GM19240 (cell line): Measurements from ENCODE around the gene GNG13.
"Not testable (repeated sequence)": the region's sequence is repeated elsewhere in the genome, so short reads cannot be mapped to it uniquely, and the experiment has no call there.

ENCODE experiments used
- DNase-seq: peaks from one replicate; pipeline ENCODE4 v3.0.0; 2011; ENCODE audit warnings: low spot score; ENCODE audit not compliant: insufficient read length

Gene GNG13

GRCh38 chr16:799948-800833 is at the start of gene GNG13:
TSS of gene GNG13 (minus strand) at chr16:800734. CDS start at chr16:799077, 1,657 bp downstream.
- DNase-seq = no peak

- DNase-seq = no peak
Measured at GRCh38 chr16:848510-849253, 48.1 kb upstream of the GNG13 start.

- DNase-seq = no peak
Measured at GRCh38 chr16:847681-848445, 47.3 kb upstream of the GNG13 start.

- DNase-seq = no peak
Measured at GRCh38 chr16:847151-847550, 46.6 kb upstream of the GNG13 start.

GRCh38 chr16:845351-845745 is 44.8 kb upstream of the GNG13 start:
- no peak for DNase-seq

- no peak for DNase-seq
Measured at GRCh38 chr16:844638-845350, 44.3 kb upstream of the GNG13 start.

- DNase-seq = no peak
Measured at GRCh38 chr16:843771-844170, 43.2 kb upstream of the GNG13 start.

GRCh38 chr16:842711-843560 is 42.4 kb upstream of the GNG13 start:
- no peak for DNase-seq

- DNase-seq = no peak
Measured at GRCh38 chr16:842061-842476, 41.5 kb upstream of the GNG13 start.

- no peak for DNase-seq
Measured at GRCh38 chr16:841455-842060, 41.0 kb upstream of the GNG13 start.

GRCh38 chr16:840561-841454 is 40.3 kb upstream of the GNG13 start:
- no peak for DNase-seq

- DNase-seq = no peak
Measured at GRCh38 chr16:839643-840408, 39.3 kb upstream of the GNG13 start.

- no peak for DNase-seq
Measured at GRCh38 chr16:838741-839140, 38.2 kb upstream of the GNG13 start.

GRCh38 chr16:836822-837221 is 36.3 kb upstream of the GNG13 start:
- DNase-seq = not testable (repeated sequence)

- DNase-seq = no peak
Measured at GRCh38 chr16:836221-836620, 35.7 kb upstream of the GNG13 start.

- no peak for DNase-seq
Measured at GRCh38 chr16:835373-835772, 34.8 kb upstream of the GNG13 start.

- DNase-seq = no peak
Measured at GRCh38 chr16:833411-833810, 32.9 kb upstream of the GNG13 start.
